Activated CD4-positive, alpha-beta T cell treated with anti-CD3 and anti-CD28 coated beads for 36 hours (primary cell): ENCODE results near the gene HLA-DMB. TPM values are rescaled to one million over a fixed set of nuclear protein-coding genes. Genes with fewer than 3 reads are reported as not detected.

Experiments used
- ATAC-seq: fragments of 200-7000 bp; cut with Tn5 transposase; one replicate; pipeline ENCODE4 v1.10.0; 2021; ENCODE audit warnings: mild to moderate bottlenecking, moderate library complexity
- CTCF ChIA-PET: fragments of 350-600 bp; sonication (Branson Sonifier 250); formaldehyde crosslinking; loops from one replicate; lab custom pipeline; 2021; ENCODE audit warnings: antibody characterized with exemption; lab: Charles Lee
- POLR2A ChIA-PET: fragments of 350-600 bp; sonication (Branson Sonifier 250); formaldehyde crosslinking; loops from one replicate; lab custom pipeline; 2021; ENCODE audit warnings: antibody characterized with exemption, inconsistent platforms; lab: Charles Lee
- DNase-seq: peaks from one replicate; pipeline ENCODE4 v3.0.0-alpha.2; 2020
- H3K27ac Mint-ChIP-seq: one replicate; pipeline ENCODE4 v1.8.0; 2021; ENCODE audit warnings: mixed read lengths
- H3K27me3 Mint-ChIP-seq: one replicate; pipeline ENCODE4 v1.8.0; 2021; ENCODE audit warnings: mixed read lengths
- H3K36me3 Mint-ChIP-seq: one replicate; pipeline ENCODE4 v1.8.0; 2021; ENCODE audit warnings: low read depth, mixed read lengths
- H3K4me1 Mint-ChIP-seq: one replicate; pipeline ENCODE4 v1.8.0; 2021; ENCODE audit warnings: mixed read lengths
- H3K4me3 Mint-ChIP-seq: one replicate; pipeline ENCODE4 v1.8.0; 2021; ENCODE audit warnings: mild to moderate bottlenecking, moderate library complexity, mixed read lengths
- H3K9me3 Mint-ChIP-seq: one replicate; pipeline ENCODE4 v1.8.0; 2021; ENCODE audit warnings: low read depth, mixed read lengths
- intact Hi-C, 2 experiments: fragments of 100-400 bp; cut with DNase I in 1 of 2; cut with micrococcal nuclease in 1 of 2; formaldehyde crosslinking; loops; one replicate each; pipeline versions ENCODE4 v1.14.2 to v1.15.1; 2022 to 2024; cut with DNase I, micrococcal nuclease
- total RNA-seq, 2 experiments: library from RNA; stranded (reverse); gene quantifications; one replicate each; pipeline ENCODE4 v1.2.3, GENCODE V29; 2021

The HLA-DMB gene
- total RNA-seq, 2 experiments from 2014 or later: 1.9 to 2.3 TPM

- Mint-ChIP-seq H3K9me3 (no peaks in the 10 kb centered on the region), H3K4me3 (no peak overlapping the region), H3K36me3 (peaks cover 68% of the 10 kb centered on the region), H3K4me1 (peaks cover 50% of the 10 kb centered on the region), H3K27ac (no peak overlapping the region), H3K27me3 (no peaks in the 10 kb centered on the region)
- ChIA-PET POLR2A (interaction anchor here (0.9 to 2.4 kb wide), 7 partner anchors 9 to 785 kb away, joined by 3 to 41 read pairs (median 4); partner anchors contain the start of gene BRD2), CTCF (interaction anchor here (0.6 to 3.6 kb wide), 10 partner anchors 9 to 312 kb away, joined by 3 to 36 read pairs (median 5); partner anchors contain the start of genes HLA-DMA and HLA-DMB)
- intact Hi-C loops: loop anchor here (10.0 kb wide), 2 partner anchors 785 to 1005 kb away; partner anchors contain the start of genes DXO (in 1 of the 2), GPSM3 (in 1 of the 2) and PBX2 (in 1 of the 2)
- ATAC-seq (no peak), DNase-seq (no peak)
These were observed 39.1 kb upstream of the HLA-DMB start for GRCh38 chr6:32979720-32980487.

- ATAC-seq (no peak), DNase-seq (no peak)
- H3K4me3 Mint-ChIP-seq: no peak overlapping the region
- H3K27me3 Mint-ChIP-seq: no peaks in the 10 kb centered on the region
- peaks cover 39% of the 10 kb centered on the region for H3K4me1 Mint-ChIP-seq
- no peaks in the 10 kb centered on the region for H3K9me3 Mint-ChIP-seq
- ChIA-PET POLR2A (interaction anchor here (0.7 to 1.9 kb wide), 3 partner anchors 9 to 25 kb away, joined by 3 to 8 read pairs (median 5); partner anchors contain the start of genes BRD2 and HLA-DMA), CTCF (interaction anchor here (1.1 to 13.4 kb wide), 4 partner anchors 10 to 92 kb away, joined by 3 to 197 read pairs (median 4); partner anchors contain the start of genes BRD2 and HLA-DMA)
- intact Hi-C loops: loop anchor here (10.0 kb wide), 2 partner anchors 783 to 1003 kb away; partner anchors contain the start of genes DXO (in 1 of the 2), GPSM3 (in 1 of the 2) and PBX2 (in 1 of the 2)
- H3K36me3 Mint-ChIP-seq: peaks cover 88% of the 10 kb centered on the region
- peak overlapping the region; percentile 61 for H3K27ac Mint-ChIP-seq
These were observed 37.1 kb upstream of the HLA-DMB start for GRCh38 chr6:32977953-32978324.

GRCh38 chr6:32977272-32977952 is 36.6 kb upstream of the HLA-DMB start:
- ATAC-seq: no peak
- intact Hi-C loops: loop anchor here (10.0 kb wide), 2 partner anchors 783 to 1003 kb away; partner anchors contain the start of genes DXO (in 1 of the 2), GPSM3 (in 1 of the 2) and PBX2 (in 1 of the 2)
- Mint-ChIP-seq H3K27ac (peak overlapping the region; percentile 55), H3K36me3 (peaks cover 93% of the 10 kb centered on the region), H3K9me3 (no peaks in the 10 kb centered on the region), H3K4me1 (peaks cover 39% of the 10 kb centered on the region), H3K27me3 (no peaks in the 10 kb centered on the region), H3K4me3 (no peak overlapping the region)
- DNase-seq: no peak
- ChIA-PET CTCF (interaction anchor here (1.1 to 13.4 kb wide), 5 partner anchors 7 to 92 kb away, joined by 3 to 197 read pairs (median 6); partner anchors contain the start of genes BRD2 and HLA-DMA), POLR2A (interaction anchor here (0.7 to 1.9 kb wide), 3 partner anchors 9 to 25 kb away, joined by 3 to 8 read pairs (median 5); partner anchors contain the start of genes BRD2 and HLA-DMA)

- no peaks in the 10 kb centered on the region for H3K9me3 Mint-ChIP-seq
- peaks cover 95% of the 10 kb centered on the region for H3K36me3 Mint-ChIP-seq
- ATAC-seq (no peak), DNase-seq (no peak)
- peak overlapping the region; percentile 98 for H3K4me3 Mint-ChIP-seq
- ChIA-PET POLR2A (no interaction called here), CTCF (interaction anchor here (1.0 to 13.4 kb wide), 4 partner anchors 8 to 43 kb away, joined by 6 to 197 read pairs (median 90); partner anchors contain the start of gene HLA-DMA)
- peaks cover 39% of the 10 kb centered on the region for H3K4me1 Mint-ChIP-seq
- intact Hi-C loops: loop anchor here (10.0 kb wide), 2 partner anchors 782 to 1002 kb away; partner anchors contain the start of genes DXO (in 1 of the 2), GPSM3 (in 1 of the 2) and PBX2 (in 1 of the 2)
- H3K27ac Mint-ChIP-seq: peak overlapping the region; percentile 81
- no peaks in the 10 kb centered on the region for H3K27me3 Mint-ChIP-seq
These were observed 35.7 kb upstream of the HLA-DMB start for GRCh38 chr6:32976334-32977069.

- intact Hi-C loops: loop anchor here (10.0 kb wide), 2 partner anchors 781 to 1001 kb away; partner anchors contain the start of genes DXO (in 1 of the 2), GPSM3 (in 1 of the 2) and PBX2 (in 1 of the 2)
- Mint-ChIP-seq H3K27ac (peak overlapping the region; percentile 81), H3K4me3 (peak overlapping the region; percentile 98), H3K9me3 (no peaks in the 10 kb centered on the region), H3K36me3 (peaks cover 96% of the 10 kb centered on the region), H3K27me3 (no peaks in the 10 kb centered on the region), H3K4me1 (peaks cover 39% of the 10 kb centered on the region)
- ChIA-PET POLR2A (interaction anchor here (0.7 kb wide), 1 partner anchor 9 kb away, joined by 3 read pairs; no protein-coding TSS in a partner anchor), CTCF (interaction anchor here (0.5 to 13.4 kb wide), 5 partner anchors 8 to 108 kb away, joined by 3 to 197 read pairs (median 7); partner anchors contain the start of gene HLA-DMA)
- no peak for ATAC-seq
- DNase-seq: no peak
These were observed 35.1 kb upstream of the HLA-DMB start for GRCh38 chr6:32975886-32976285.

- Mint-ChIP-seq H3K4me3 (peak overlapping the region; percentile 98), H3K4me1 (peaks cover 39% of the 10 kb centered on the region), H3K36me3 (peaks cover 93% of the 10 kb centered on the region), H3K27me3 (no peaks in the 10 kb centered on the region), H3K9me3 (no peaks in the 10 kb centered on the region), H3K27ac (peak overlapping the region; percentile 81)
- ChIA-PET POLR2A (interaction anchor here (0.6 to 7.6 kb wide), 9 partner anchors 9 to 136 kb away, joined by 3 to 83 read pairs (median 6); partner anchors contain the start of genes HLA-DMA, HLA-DMB, PSMB9 and TAP1), CTCF (interaction anchor here (0.5 to 13.4 kb wide), 8 partner anchors 10 to 106 kb away, joined by 3 to 197 read pairs (median 3); partner anchors contain the start of gene HLA-DMA)
- intact Hi-C loops: loop anchor here (5.0 to 10.0 kb wide), 5 partner anchors 233 to 1263 kb away; partner anchors contain the start of genes DXO (in 1 of the 2), GPSM3 (in 1 of the 2), HMGA1 (in 1 of the 2) and PBX2 (in 1 of the 2)
- DNase-seq (no peak), ATAC-seq (no peak)
These were observed 33.9 kb upstream of the HLA-DMB start for GRCh38 chr6:32974541-32975308.

- intact Hi-C loops: loop anchor here (5.0 to 10.0 kb wide), 5 partner anchors 233 to 1263 kb away; partner anchors contain the start of genes DXO (in 1 of the 2), GPSM3 (in 1 of the 2), HMGA1 (in 1 of the 2) and PBX2 (in 1 of the 2)
- CTCF ChIA-PET: interaction anchor here (0.5 to 13.4 kb wide), 8 partner anchors 10 to 107 kb away, joined by 3 to 197 read pairs (median 3); partner anchors contain the start of gene HLA-DMA
- no peak for ATAC-seq
- Mint-ChIP-seq H3K27me3 (no peaks in the 10 kb centered on the region), H3K36me3 (peaks cover 91% of the 10 kb centered on the region), H3K9me3 (no peaks in the 10 kb centered on the region), H3K27ac (peak overlapping the region; percentile 100), H3K4me1 (peaks cover 39% of the 10 kb centered on the region), H3K4me3 (peak overlapping the region; percentile 98)
- POLR2A ChIA-PET: interaction anchor here (0.6 to 7.6 kb wide), 10 partner anchors 9 to 1769 kb away, joined by 3 to 83 read pairs (median 6); partner anchors contain the start of genes HLA-DMA, HLA-DMB, PSMB9 and TAP1
- peak; percentile 61 for DNase-seq
These were observed 33.1 kb upstream of the HLA-DMB start for GRCh38 chr6:32974016-32974333.

- peak; percentile 71 for DNase-seq
- H3K4me3 Mint-ChIP-seq: peak overlapping the region; percentile 98
- H3K9me3 Mint-ChIP-seq: no peaks in the 10 kb centered on the region
- H3K36me3 Mint-ChIP-seq: peaks cover 85% of the 10 kb centered on the region
- H3K4me1 Mint-ChIP-seq: peaks cover 34% of the 10 kb centered on the region
- no peaks in the 10 kb centered on the region for H3K27me3 Mint-ChIP-seq
- CTCF ChIA-PET: interaction anchor here (0.5 to 13.4 kb wide), 8 partner anchors 11 to 135 kb away, joined by 3 to 197 read pairs (median 16); partner anchors contain the start of genes HLA-DMA, PSMB9, TAP1 and TAP2
- no peak for ATAC-seq
- POLR2A ChIA-PET: interaction anchor here (0.6 to 7.6 kb wide), 18 partner anchors 7 to 1769 kb away, joined by 3 to 83 read pairs (median 18); partner anchors contain the start of genes HLA-DMA, HLA-DMB, PSMB8 and PSMB9
- H3K27ac Mint-ChIP-seq: peak overlapping the region; percentile 100
- intact Hi-C loops: loop anchor here (2.0 to 10.0 kb wide), 7 partner anchors 129 to 1264 kb away; partner anchors contain the start of genes DXO (in 1 of the 2), GPSM3 (in 1 of the 2), HMGA1 (in 1 of the 2) and PBX2 (in 1 of the 2)
These were observed 32.6 kb upstream of the HLA-DMB start for GRCh38 chr6:32973144-32974015.
